GM19395 (cell line): Measurements from ENCODE around the gene RIC8B.
"Not testable (repeated sequence)": the region's sequence is repeated elsewhere in the genome, so short reads cannot be mapped to it uniquely, and the experiment has no call there.

Experiments used
- ATAC-seq: cut with Tn5 transposase; IDR thresholded peaks from one replicate; pipeline ENCODE4 v1.9.1; 2021; ENCODE audit warnings: mild to moderate bottlenecking, moderate library complexity; ENCODE audit not compliant: unreplicated experiment

Gene RIC8B, protein sequence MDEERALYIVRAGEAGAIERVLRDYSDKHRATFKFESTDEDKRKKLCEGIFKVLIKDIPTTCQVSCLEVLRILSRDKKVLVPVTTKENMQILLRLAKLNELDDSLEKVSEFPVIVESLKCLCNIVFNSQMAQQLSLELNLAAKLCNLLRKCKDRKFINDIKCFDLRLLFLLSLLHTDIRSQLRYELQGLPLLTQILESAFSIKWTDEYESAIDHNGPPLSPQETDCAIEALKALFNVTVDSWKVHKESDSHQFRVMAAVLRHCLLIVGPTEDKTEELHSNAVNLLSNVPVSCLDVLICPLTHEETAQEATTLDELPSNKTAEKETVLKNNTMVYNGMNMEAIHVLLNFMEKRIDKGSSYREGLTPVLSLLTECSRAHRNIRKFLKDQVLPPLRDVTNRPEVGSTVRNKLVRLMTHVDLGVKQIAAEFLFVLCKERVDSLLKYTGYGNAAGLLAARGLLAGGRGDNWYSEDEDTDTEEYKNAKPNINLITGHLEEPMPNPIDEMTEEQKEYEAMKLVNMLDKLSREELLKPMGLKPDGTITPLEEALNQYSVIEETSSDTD

DNA sequence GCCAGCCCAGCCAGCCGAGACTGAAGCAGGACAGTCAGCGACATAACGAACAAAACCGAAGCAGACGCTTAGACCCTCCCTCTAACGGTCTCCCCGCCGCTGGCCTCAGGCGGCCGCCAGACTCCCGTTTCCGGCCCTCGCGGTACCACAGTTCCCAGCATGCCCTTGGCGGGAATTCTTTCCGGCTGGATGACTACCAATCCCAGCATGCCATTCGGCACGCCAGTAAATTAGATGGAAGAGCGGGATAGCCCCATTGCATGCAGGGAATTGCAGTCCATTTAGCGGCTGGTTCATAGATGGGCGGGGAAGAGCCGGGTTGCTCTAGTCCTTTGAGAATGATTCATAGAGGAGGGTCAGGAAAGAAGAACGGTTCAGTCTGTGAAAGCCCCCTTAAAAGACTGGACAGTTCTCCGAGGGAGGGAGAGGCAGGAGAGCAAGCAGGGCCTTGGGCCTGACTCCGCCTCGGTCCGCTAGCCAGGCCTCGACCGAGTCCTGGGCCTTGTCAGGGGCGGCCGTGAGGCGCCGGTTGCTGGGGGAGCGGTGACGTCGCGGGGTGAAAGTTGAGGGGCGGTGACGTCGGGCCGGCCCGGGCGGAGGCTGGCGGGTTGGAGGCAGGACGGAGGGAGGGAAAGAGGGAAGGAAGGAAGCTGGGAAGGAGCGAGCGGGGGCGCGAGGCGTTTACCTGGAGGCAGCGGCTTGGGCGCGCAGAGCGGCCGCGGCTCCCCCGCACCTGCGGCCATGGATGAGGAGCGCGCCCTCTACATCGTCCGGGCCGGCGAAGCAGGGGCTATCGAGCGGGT, at the start of gene RIC8B:
Gene RIC8B, plus strand, starts transcription at position 678 of the 803 bp plus-strand sequence. Its CDS starts 64 bp downstream, at position 742.
- peak; percentile 90 for ATAC-seq

DNA sequence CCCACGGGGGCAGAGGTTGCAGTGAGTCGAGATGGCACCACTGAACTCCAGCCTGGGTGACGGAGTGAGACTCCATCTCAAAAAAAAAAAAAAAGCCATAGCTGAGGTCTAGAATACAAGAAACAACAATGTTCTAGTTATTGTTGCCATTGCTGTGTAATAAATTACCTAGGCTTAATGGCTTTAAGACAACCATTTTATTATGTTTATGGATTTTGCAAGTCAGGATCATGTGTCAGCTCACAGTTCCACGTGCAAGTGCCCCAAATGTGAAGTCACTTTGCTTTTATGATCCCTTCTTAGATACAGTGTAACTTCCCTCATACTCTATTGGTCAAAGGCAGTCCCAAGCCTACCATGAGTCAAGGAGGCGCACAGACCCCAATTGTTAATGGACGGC, 49.5 kb upstream of the RIC8B start:
- ATAC-seq = no peak

DNA sequence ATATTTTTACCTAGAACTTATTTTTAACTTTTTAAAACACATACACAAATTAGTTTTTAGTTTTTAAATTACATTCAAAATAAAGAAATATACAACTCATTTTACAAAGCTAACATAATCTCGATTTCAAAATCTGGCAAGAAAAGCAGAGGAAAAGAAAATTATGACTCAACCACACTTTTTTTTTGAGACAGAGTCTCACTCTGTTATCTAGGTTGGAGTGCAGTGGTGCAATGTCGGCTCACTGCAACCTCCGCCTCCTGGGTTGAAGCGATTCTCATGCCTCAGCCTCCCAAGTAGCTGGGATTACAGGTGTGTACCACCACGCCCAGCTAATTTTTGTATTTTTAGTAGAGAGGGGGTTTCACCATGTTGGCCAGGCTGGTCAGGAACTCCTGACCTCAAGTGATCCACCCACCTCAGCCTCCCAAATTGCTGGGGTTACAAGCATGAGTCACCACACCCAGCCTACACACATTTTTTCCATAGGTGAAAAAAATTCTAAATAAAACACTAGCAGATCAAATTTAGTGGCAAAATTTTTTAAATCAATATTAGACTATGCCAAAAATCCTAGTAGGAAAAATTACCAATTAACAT, 47.8 kb upstream of the RIC8B start:
- not testable (repeated sequence) for ATAC-seq

DNA sequence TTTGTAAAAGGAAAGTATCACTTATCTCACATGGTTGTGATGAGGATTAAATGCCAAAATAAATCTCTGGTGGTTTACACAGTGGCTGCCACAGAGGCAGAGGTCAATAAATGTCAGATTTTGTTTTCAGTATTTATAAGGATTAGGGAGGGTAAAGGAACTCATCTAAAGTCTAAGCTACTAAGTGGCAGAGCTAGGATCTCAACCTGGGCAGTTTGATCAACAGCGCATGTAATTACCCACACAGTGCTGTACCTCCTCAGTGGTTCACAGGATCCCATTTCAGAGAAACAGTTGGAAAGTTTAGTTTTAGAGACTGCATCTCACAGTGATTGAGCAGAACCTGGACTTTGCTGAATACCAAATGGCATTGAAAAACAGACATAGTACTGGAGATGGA, 44.9 kb upstream of the RIC8B start:
- ATAC-seq = no peak

DNA sequence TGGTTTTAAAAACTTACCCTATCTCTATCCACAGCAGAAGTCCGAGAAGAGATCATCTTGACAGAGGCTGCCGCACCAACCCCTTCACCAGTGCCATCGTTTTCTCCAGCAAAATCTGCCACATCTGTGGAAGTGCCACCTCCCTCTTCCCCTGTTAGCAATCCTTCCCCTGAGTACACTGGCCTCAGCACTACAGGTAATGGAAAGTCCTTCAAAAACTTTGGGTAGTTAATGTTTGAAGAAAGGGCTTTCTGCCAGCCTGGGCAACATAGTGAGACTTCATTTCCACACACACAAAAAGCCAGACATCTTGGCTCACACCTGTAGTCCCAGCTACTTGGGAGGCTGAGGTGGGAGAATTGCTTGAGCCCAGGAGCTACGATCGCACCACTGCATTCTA, 41.6 kb upstream of the RIC8B start:
- ATAC-seq = no peak

DNA sequence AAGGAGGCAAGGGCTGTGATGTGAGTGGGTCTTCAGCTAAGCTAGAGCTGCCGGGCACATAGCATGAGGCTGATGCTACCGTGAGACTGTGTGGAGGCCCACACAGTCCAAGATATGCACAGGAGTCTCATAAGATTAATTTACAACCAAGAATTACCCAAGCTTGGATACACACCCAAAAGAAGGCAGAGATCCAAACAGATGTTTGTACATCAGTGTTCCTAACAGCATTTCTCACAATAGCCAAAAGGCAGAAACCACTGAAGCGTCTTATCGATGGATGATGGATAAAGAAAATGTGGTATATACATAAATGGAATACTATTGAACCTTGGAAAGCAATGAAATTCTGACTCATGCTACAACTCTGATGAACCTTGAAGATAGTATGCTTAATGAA, 40.8 kb upstream of the RIC8B start:
- ATAC-seq = no peak

DNA sequence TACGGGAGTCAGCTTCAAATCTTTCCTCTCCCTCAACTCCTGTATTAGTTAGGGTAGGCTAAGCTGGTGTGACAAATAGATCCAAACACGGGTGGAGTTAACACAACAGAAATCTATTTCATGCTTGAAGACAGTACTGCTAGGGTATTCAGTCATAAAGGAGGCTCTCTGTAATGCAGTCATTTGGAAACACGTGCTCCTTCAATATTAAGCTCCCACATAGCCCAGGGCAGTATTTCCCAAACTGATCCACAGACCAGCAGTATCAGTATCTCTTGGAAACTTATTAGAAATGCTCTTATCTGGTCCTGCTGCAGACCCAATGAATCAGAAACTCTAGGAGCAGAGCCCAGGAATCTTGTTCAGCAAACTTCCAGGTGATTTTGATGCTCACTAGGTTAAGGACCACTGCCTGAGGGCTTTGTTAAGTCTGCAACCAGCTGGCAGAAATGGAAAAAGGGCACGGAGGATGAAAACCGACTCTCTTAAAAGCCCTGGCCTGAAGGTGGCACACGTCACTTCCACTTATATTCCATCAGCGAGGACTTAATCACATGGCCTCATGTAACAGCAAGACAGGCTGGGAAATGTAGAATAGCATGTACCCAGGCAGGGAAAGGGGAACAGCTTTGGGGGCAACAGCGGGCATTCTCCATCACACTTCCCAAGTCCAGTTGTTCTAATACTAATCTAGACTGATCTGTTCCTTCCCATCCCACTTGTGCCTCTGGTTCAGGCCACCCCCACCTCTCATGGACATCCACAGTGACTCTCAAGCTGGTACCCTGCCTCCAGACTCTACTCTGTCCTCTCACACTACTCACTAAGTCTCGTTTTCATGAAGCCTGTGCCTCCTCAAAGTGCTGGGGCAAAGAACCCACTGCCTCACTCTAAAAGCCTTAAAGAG, 38.2 kb upstream of the RIC8B start:
- ATAC-seq = no peak

DNA sequence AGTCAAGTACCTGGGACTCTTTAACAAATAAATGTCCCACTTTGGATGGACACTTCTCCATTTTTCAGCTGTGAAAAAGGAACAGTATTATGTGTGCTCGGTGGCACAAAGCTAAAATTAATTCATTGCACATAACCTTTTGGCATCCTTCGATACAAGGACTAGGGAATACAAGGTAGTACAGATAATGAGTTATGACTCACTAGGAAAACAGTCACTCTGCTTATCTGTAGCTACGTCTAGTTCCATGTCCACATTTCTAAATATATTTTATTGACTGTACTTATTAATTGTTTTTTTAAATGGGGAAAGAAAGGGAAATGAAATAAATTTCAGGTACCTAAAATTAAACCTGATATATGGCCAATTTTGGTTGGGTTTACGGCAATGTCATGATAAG, 35.2 kb upstream of the RIC8B start:
- ATAC-seq = no peak

DNA sequence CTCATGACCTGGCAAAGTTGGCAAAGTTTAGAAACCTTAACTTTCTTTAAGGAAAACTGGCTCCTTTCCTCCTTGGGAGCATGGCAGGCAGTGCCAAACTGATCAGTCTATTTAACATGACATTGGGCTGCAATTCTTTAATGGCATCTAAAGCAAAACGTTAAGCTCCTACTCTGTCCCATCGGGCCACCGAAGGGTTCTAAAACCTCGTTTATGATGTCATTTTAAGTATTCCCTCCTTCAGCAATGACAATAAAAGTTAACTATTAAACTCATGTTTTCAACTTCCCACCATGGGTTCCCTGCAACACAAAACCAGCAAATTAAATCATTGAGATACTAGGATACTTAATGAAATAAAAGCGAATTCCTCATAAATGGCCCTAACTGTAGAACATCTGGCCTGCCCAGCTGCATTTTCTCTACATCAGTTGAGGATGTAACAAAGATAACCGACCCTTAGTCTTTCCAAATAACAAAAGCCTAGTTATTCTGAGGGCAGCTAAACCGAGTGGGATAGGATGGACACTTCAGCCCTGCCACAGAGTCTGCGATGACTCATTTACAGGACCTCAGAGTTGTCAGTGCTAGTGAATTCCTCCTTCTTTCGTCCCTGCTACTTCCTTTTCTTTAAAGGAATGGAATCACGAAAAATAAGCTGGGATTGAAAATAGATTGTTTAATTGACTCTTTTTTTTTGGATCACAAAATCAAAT, 34.5 kb upstream of the RIC8B start:
- ATAC-seq = no peak

DNA sequence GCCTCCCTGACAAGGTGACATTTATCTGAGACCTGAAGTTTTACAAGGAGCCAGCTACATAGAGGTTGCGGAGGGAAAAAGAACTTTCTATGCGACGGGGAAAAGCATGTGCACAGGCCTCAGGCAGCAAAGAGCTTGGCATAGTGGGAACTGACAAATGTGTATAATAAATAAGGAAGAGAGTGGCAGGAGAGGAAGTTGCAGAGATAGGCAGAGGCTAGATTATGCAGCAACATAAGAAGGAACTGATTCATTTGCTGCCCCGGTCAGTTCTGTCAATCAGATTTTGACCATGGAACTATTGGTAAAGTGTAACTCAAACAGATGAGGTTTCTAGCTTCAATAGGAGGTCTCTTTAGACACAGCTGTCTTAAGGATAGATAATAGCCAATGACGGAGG, 33.7 kb upstream of the RIC8B start:
- ATAC-seq = no peak

DNA sequence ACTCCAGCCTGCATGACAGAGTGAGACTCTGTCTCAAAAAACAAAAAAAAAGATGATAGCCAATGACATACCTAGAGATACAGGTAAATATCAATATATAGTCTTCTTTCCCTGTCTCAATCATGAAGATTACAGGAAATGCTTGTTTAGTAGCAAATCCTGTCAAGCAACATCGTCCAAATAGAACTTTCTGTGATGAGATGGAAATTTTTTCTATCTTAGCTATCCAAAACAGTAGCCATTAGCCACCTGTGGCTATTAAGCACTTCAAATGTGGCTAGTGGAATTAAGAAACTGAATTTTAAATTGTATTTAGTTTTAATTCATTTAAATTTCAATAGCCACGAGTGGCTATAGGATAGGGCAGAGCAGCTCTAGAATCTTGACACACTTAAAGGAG, 33.2 kb upstream of the RIC8B start:
- no peak for ATAC-seq

DNA sequence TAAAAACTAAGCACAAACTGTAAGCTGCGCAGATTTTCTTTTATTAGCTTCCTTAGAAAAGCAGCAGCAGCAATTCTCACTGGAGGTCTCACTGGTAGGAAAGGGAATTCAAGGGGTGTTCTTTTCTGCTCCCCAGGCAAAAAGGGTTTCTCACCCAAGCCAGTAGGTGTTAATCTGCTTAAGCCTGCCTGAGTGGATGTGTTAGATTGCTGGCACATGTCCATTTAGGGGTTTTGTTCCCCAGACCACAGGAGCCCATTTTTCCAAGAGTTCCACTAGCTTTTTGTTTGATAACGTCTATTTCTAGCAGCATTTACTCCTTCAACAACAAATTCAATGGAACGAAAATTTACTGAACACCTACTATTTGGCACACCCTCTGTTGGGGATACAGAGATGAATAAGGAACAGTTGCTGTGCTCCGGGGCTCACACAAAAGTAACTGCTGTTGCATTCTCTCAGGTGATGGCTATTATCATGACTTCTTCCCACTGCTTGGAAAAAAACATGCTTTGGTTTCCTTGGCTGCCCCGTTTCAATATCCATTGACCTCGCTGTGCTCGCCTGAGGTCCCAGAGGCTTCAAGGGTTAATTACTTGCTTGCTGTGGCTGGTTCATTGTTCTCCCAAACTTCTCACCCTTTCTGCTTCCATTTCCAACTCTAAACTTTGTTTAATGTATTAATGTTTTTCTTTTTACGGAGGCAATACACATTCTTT, 31.1 kb upstream of the RIC8B start:
- no peak for ATAC-seq

DNA sequence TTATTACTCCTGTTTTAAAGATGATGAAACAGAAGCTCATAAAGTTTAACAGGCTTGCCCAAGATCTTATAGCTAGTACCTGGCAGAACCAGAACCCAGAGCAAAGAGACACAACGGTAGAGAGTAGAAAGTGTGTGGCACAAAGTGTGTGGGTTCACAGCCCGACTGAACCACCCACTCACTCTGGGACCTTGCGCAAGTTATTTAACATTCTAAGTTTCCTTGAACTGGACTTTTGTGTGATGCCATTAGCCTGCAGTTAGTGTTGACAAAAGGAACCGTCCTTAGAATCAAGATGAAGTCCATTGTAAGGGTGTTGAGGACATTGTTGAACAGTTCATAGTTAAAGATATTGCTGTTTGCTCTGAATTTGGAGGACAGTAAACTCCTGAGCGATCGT, 29.9 kb upstream of the RIC8B start:
- no peak for ATAC-seq

DNA sequence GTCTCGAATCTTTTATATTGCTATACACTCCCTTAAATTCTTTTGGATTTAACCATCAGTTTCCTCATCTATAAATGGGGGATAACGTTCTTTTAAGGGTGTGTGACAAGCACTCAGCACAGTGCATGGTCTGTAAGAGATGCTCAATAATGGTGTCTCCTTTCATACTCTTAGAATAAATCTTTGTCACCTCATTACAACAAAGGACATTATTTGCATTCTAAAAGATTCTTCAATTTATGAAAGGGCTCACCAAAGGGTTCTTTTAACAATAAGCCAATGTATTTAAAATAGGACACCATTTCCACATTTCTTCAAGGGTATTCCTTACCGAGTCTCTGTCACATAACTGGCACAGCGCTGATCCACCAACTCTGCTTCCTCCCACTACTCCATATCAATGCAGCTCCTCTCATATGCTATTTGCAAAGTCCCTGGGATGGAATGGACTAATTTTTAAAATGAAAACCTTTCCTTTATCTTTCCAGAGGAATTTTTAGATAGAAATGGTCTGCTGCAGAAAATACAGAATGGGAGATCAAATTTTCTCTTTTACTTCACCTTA, 29.2 kb upstream of the RIC8B start:
- no peak for ATAC-seq

DNA sequence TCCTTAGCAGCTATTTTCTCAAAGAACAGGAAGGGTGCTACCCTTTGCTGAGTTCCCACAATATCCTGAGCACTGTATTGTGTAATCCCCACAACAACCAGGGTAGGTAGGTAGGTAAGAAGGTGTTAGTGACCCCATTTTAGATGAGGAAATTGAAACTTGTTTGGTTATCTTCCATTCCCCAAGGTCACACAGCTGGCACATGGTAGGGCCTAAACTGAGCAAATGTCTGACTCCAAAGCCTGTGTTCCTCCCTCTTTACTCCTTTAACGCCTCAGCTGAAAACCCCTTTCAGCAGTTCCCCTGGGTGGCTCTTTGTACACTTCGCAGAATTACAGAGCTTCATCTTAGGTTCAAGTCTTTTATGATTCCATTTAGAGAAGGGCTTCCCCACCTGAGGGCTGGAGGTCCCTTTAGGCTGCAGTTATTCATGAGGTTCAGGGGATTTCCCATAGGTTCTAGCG, 26.5 kb upstream of the RIC8B start:
- ATAC-seq = no peak

DNA sequence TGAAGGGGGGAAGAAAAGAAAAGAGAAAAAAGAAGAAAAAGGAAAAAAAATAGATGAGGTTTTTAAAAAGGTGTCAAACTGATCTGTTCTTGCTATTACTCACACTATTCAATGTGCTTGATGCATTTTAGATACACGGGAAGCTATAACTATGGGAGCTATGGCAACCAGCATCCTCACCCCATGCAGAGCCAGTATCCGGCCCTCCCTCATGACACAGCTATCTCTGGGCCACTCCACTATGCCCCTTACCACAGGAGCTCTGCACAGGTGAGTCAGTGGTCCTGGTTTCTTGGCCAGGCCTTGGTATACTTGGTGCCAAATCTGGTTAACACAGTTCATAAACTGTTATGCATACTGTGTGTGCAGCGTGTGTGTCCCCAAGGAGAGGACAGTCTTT, 24.0 kb upstream of the RIC8B start:
- no peak for ATAC-seq

DNA sequence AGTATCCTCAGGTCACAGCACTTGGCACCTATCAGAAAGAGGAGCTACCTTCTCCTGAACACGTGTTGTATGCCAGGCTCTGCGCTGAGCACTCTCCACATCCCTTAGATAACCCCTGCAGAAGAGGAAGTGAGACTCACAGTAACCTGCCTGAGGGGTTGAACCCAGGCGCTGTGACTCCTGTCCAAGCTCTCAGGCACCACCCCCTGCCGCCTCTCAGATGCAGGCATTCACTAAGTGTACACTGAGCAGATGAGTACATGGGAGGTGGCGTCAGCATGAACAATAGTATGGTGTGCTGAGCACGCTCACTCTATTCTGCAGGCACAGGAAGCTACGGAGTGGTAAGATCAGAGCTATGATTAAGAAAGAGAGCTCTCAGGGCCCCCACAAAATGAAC, 21.0 kb upstream of the RIC8B start:
- ATAC-seq = peak; percentile 97

DNA sequence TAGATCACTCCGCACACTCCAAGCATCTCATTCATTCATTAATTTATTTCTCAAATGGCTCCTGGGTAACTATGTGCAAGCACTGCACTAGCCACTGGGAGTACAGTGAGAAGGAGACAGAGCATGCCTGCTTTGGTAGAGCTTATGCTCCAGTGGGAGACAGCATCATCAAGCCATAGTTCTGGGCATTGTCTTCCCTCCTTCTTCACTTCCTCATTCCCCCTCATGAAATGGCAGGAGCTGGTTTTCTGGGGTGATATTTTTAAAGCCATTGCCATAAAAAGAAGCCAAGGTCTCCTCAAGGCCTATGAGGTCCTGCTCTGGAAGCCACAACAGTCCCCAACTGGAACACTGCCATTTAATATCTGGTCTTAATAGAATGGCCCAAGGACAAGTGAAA, 20.2 kb upstream of the RIC8B start:
- no peak for ATAC-seq
